PC-9 (cell line): ENCODE data around the gene IFT22.

Experiments
- CTCF ChIP-seq: fragments of 200-600 bp; sonication (generic); conservative IDR thresholded peaks from 2 replicates; pipeline ENCODE4 v1.6.1; 2017; ENCODE audit warnings: mixed run types, antibody characterized with exemption, mild to moderate bottlenecking, moderate library complexity
- EZH2 ChIP-seq: fragments of 200-600 bp; sonication (generic); IDR thresholded peaks from 2 replicates; pipeline ENCODE4 v1.8.0; 2017; ENCODE audit warnings: antibody characterized with exemption, low read depth

GRCh38 chr7:101302641-101303101 is 18.9 kb downstream of the IFT22 start:
- TF ChIP-seq CTCF = no peak
- TF ChIP-seq EZH2 = no peak
